ENCODE measurements around the gene GRK5. TPM values are rescaled to one million over a fixed set of nuclear protein-coding genes. Genes with fewer than 3 reads are reported as not detected.
A peak's percentile ranks its signal among the peaks of the same experiment; 100 is the strongest.

Gene GRK5
- total RNA-seq, 4 donors from 2014 or later, result 43.5 to 61.7 (median 48.9) TPM

DNA sequence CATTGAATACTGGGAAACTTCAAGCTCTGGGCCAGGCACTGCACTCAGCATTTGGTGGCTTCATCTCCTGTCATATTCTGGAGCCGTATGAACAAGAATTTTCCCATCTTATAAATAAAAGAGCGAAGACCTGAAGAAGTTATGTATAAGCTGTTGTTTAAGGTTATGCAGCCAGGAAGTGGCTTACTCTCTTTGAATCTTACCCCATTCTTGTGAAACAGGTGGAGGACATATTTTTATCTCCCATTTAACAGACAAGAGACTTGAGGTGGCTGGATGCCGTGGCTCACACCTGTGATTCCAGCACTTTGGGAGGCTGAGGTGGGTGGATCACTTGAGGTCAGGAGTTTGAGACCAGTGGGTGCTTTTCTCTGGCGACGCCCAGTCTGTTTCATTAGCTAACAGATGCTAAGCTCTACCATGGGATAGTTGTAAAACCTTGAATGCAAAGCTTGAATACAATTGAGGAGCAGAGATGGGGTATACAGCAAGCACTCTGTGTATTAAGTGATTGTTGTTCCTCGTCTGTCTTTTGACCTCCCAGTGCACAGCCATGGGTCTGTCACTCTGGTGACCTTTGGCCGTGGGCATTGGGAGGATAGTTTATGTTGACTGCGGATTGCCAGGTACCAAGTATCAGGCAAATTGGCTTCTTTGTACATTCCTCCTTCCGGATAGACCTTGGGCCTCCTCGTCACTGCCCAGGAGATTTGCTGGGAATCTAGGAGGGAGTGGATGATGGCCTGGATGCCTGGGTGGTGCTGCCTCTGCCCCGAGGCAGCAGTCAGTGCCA is 85.8 kb downstream of the GRK5 start:
- peaks cover 0 to 53% (median 26%) of the 10 kb centered on the region in 4 donors for H3K4me1 ChIP-seq
- no peak for TF ChIP-seq POLR2A (IDR thresholded peaks at IDR 0.05)
- TF ChIP-seq EP300 (IDR thresholded peaks at IDR 0.05), result no peak
- TF ChIP-seq, protein P1, sequence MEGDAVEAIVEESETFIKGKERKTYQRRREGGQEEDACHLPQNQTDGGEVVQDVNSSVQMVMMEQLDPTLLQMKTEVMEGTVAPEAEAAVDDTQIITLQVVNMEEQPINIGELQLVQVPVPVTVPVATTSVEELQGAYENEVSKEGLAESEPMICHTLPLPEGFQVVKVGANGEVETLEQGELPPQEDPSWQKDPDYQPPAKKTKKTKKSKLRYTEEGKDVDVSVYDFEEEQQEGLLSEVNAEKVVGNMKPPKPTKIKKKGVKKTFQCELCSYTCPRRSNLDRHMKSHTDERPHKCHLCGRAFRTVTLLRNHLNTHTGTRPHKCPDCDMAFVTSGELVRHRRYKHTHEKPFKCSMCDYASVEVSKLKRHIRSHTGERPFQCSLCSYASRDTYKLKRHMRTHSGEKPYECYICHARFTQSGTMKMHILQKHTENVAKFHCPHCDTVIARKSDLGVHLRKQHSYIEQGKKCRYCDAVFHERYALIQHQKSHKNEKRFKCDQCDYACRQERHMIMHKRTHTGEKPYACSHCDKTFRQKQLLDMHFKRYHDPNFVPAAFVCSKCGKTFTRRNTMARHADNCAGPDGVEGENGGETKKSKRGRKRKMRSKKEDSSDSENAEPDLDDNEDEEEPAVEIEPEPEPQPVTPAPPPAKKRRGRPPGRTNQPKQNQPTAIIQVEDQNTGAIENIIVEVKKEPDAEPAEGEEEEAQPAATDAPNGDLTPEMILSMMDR (IDR thresholded peaks at IDR 0.05), result no peak
- peak overlapping the region in 1 of 4 donors; percentile 28 for H3K27ac ChIP-seq
- DNase-seq (ENCODE audit: low spot score in 2 of 2), result no peak
- H3K4me3 ChIP-seq, result no peak overlapping the region
- peaks cover 0 to 13% (median 0%) of the 10 kb centered on the region in 3 donors for H3K36me3 ChIP-seq
- 74 to 78% methylated on average over 11 of the region's 11 CpGs for WGBS, 2 donors
- no peaks in the 10 kb centered on the region for H3K27me3 ChIP-seq
- H3K9me3 ChIP-seq, result peaks cover 0 to 7% (median 0%) of the 10 kb centered on the region in 4 donors

DNA sequence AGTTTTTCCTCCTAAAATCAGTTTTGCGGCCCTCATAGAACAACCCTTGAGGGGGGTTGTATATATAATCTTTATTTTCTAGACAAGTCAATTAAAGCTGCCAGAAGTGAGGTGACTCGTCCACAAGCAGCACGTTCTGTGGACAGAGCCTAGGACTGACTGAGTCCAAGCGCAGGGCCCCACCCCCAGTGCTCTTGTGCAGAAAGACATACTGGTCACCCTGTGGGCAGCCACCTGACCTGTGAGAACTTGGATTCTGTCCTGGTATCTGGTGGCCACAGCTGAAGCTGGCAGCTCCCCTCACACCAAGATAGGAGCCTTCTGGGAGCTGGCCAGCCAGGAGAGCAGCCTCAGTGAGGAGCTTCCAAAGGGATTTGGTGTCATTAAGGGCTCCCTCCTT is 89.3 kb downstream of the GRK5 start:
- DNase-seq (ENCODE audit: low spot score in 2 of 2), result no peak
- Histone ChIP-seq H3K4me3 (no peak overlapping the region), H3K4me1 (peaks cover 0 to 46% (median 11%) of the 10 kb centered on the region in 4 donors), H3K27ac (no peak overlapping the region), H3K9me3 (peaks cover 0 to 7% (median 0%) of the 10 kb centered on the region in 4 donors), H3K36me3 (peaks cover 0 to 13% (median 0%) of the 10 kb centered on the region in 3 donors), H3K27me3 (no peaks in the 10 kb centered on the region)
- TF ChIP-seq POLR2A (IDR thresholded peaks at IDR 0.05), result no peak
- WGBS, 2 donors, result 87 to 95% methylated on average over 4 of the region's 4 CpGs

DNA sequence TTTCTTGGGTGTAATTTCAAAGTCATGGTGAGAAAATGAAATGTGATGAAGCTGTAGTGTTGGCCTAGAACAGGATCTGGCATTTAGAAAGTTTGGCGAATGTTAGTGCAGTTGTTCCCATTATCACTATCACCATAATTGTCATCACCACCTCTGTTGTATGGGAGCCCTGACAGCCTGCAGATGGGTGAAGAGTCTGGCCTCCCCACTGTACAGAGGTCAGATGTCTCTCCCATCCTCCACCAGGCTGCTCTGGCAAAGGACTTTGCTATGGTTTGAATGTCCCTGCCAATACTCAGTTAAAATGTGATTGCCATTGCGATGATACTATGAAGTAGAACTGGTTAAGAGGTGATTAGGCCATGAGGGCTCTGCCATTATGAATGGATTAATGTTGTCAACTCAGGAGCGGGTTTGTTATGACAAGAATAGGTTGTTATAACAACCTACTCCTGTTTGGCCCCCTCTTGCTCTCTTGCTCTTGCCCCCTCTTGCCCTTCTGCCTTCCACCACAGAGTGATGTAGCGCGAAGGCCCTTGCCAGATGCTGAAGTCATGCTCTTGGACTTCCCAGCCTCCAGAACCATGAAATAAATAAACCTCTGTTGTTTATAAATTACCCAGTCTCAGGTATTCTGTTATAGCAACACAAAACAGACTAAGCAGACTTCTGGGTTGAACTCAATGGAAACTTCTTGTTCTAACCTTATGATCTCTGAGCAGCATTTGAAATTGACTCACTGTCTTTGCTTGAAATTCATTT is 90.0 kb downstream of the GRK5 start:
- Histone ChIP-seq H3K4me3 (no peak overlapping the region), H3K4me1 (peaks cover 0 to 53% (median 15%) of the 10 kb centered on the region in 4 donors), H3K9me3 (peaks cover 0 to 7% (median 0%) of the 10 kb centered on the region in 4 donors), H3K27ac (no peak overlapping the region), H3K36me3 (peaks cover 0 to 13% (median 0%) of the 10 kb centered on the region in 3 donors), H3K27me3 (no peaks in the 10 kb centered on the region)
- DNase-seq (ENCODE audit: low spot score in 2 of 2), result no peak
- 96 to 98% methylated on average over 5 of the region's 5 CpGs for WGBS, 2 donors
- TF ChIP-seq, protein P1 (IDR thresholded peaks at IDR 0.05), result no peak
- TF ChIP-seq EP300 (IDR thresholded peaks at IDR 0.05) (no peak), POLR2A (IDR thresholded peaks at IDR 0.05) (no peak)

DNA sequence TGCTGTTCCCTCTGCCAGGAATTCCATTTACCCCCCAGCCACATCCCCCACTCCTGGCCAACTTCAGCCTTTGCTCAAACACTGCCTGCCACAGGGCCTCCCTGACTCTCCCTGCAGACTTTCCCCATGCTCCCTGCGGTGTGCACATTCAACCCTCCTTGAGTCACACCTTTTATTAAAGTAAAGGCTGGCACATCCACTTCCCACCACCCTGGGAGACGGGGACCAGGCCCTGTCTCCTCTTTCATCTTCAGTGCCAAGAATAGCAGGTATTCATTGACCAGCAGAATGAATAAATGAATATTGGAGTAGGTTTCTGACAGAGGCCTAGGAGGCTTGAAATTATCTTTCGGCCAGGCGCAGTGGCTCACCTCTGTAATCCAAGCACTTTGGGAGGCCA is 91.4 kb downstream of the GRK5 start:
- H3K27me3 ChIP-seq, result no peaks in the 10 kb centered on the region
- DNase-seq (ENCODE audit: low spot score in 2 of 2), result no peak
- peaks cover 0 to 7% (median 0%) of the 10 kb centered on the region in 4 donors for H3K9me3 ChIP-seq
- 74 to 77% methylated on average over 4 of the region's 4 CpGs for WGBS, 2 donors
- peaks cover 0 to 13% (median 0%) of the 10 kb centered on the region in 3 donors for H3K36me3 ChIP-seq
- no peak overlapping the region for H3K4me3 ChIP-seq
- H3K27ac ChIP-seq, result no peak overlapping the region
- TF ChIP-seq EP300 (IDR thresholded peaks at IDR 0.05), result no peak
- TF ChIP-seq, protein P1 (IDR thresholded peaks at IDR 0.05), result no peak
- no peak for TF ChIP-seq POLR2A (IDR thresholded peaks at IDR 0.05)
- peaks cover 0 to 48% (median 13%) of the 10 kb centered on the region in 4 donors for H3K4me1 ChIP-seq

DNA sequence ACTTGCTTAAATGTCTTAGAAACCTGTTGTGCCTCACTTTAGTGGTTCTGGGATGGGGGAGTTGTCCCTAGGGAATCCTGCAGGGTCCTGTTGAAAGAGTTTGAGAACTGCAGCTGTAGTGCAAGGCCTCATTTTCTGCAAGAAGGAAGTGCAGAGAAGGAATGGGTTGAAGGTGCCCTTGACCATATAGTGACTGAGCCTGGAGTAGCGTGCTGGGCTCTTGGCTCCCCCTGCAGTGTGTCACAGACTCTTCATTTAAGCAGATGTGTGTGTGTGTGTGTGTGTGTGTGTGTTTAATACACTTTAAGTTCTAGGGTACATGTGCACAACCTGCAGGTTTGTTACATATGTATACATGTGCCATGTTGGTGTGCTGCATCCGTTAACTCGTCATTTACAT is 92.2 kb downstream of the GRK5 start:
- Histone ChIP-seq H3K4me1 (peaks cover 0 to 41% (median 13%) of the 10 kb centered on the region in 4 donors), H3K9me3 (peaks cover 0 to 7% (median 0%) of the 10 kb centered on the region in 4 donors), H3K27me3 (no peaks in the 10 kb centered on the region), H3K36me3 (peaks cover 0 to 13% (median 0%) of the 10 kb centered on the region in 3 donors), H3K4me3 (no peak overlapping the region), H3K27ac (no peak overlapping the region)
- no peak for DNase-seq (ENCODE audit: low spot score in 2 of 2)
- no peak for TF ChIP-seq POLR2A (IDR thresholded peaks at IDR 0.05)
- TF ChIP-seq, protein P1 (IDR thresholded peaks at IDR 0.05), result no peak
- no peak for TF ChIP-seq EP300 (IDR thresholded peaks at IDR 0.05)
- 73 to 75% methylated on average over 3 of the region's 3 CpGs for WGBS, 2 donors

Measured in tibial nerve (tissue), 4 donors.